HG02870 (cell line): ENCODE data around the gene ZNG1B.
"Not testable (repeated sequence)": the region's sequence is repeated elsewhere in the genome, so short reads cannot be mapped to it uniquely, and the experiment has no call there.

ENCODE experiments used
- ATAC-seq: cut with Tn5 transposase; IDR thresholded peaks from one replicate; pipeline ENCODE4 v1.9.1; 2021; ENCODE audit warnings: mild to moderate bottlenecking, moderate library complexity; ENCODE audit not compliant: unreplicated experiment

Gene ZNG1B

DNA sequence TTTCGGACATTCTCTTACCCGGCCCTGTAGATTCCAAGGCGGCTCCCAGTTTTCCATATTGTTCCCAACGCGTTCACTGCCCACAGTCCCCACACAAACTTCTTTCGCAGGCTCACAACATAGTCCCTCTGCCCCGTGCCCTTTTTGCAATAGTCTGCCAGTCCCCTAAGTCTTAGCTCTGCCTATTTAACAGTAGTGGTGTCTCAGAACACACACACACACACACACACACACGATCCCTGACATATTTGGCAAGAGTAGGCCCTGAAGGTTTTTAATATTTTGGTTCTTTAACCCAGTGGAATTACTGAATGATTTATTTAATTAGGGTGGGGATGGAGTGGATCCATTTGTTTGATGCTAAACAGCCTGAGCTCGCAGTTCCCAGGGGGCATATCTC, 105.0 kb downstream of the ZNG1B start:
- not testable (repeated sequence) for ATAC-seq
